Measurements from ENCODE around the gene NRIP2.

Gene NRIP2

GRCh38 chr12:2804393-2805142 lies 30.3 kb downstream of the NRIP2 start:
- DNase-seq: no peak

- DNase-seq: no peak
These were observed 31.0 kb downstream of the NRIP2 start for GRCh38 chr12:2803635-2804392.

- DNase-seq: no peak
These were observed 33.6 kb downstream of the NRIP2 start for GRCh38 chr12:2801044-2801783.

GRCh38 chr12:2800046-2800570 lies 34.7 kb downstream of the NRIP2 start:
- DNase-seq: no peak

- no peak for DNase-seq
These were observed 37.0 kb downstream of the NRIP2 start for GRCh38 chr12:2797721-2798418.

GRCh38 chr12:2796187-2796666 lies 38.6 kb downstream of the NRIP2 start:
- no peak for DNase-seq

- peak; percentile 84 for DNase-seq
These were observed 39.3 kb downstream of the NRIP2 start for GRCh38 chr12:2795291-2796186.

GRCh38 chr12:2794736-2795289 lies 40.0 kb downstream of the NRIP2 start, which contains the start of gene FKBP4:
FKBP4 (plus strand) TSS chr12:2794970; CDS start chr12:2795140, 170 bp downstream.
- peak; percentile 85 for DNase-seq

- DNase-seq: no peak
These were observed 40.6 kb downstream of the NRIP2 start for GRCh38 chr12:2794191-2794735.

GRCh38 chr12:2793561-2793960 lies 41.3 kb downstream of the NRIP2 start:
- DNase-seq: no peak

- no peak for DNase-seq
These were observed 41.9 kb downstream of the NRIP2 start for GRCh38 chr12:2792671-2793500.

- no peak for DNase-seq
These were observed 43.7 kb downstream of the NRIP2 start for GRCh38 chr12:2791089-2791488.

GRCh38 chr12:2785017-2785416 lies 49.8 kb downstream of the NRIP2 start:
- peak; percentile 39 for DNase-seq

GRCh38 chr12:2783936-2784600 lies 50.8 kb downstream of the NRIP2 start:
- DNase-seq: peak; percentile 51

- DNase-seq: no peak
These were observed 55.6 kb downstream of the NRIP2 start for GRCh38 chr12:2779281-2779680.

- no peak for DNase-seq
These were observed 58.6 kb downstream of the NRIP2 start for GRCh38 chr12:2776129-2776806.

GRCh38 chr12:2775431-2775830 lies 59.4 kb downstream of the NRIP2 start:
- DNase-seq: no peak

Measured in NCI-H146 (cell line).